Liver (tissue), 9 donors: Measurements from ENCODE around the gene ACYP2. TPM values are rescaled to one million over a fixed set of nuclear protein-coding genes. Genes with fewer than 3 reads are reported as not detected.
"Not testable (repeated sequence)": the region's sequence is repeated elsewhere in the genome, so short reads cannot be mapped to it uniquely, and the experiment has no call there.

Experiments
- DNase-seq: peaks from one replicate; pipeline ENCODE4 v3.0.0-alpha.2; 2017; ENCODE audit warnings: low spot score
- H3K27ac ChIP-seq, 2 donors: one replicate each; pipeline ENCODE4 v1.7.0; 2013; ENCODE audit warnings: inconsistent platforms in 2 of 2, low read length in 2 of 2, control low read depth in 1 of 2, low read depth in 1 of 2, mild to moderate bottlenecking in 1 of 2
- H3K27me3 ChIP-seq, 4 donors: one replicate each; pipeline versions ENCODE4 v1.6.1 to v1.7.0; 2013; ENCODE audit warnings: low read length in 3 of 4, inconsistent platforms in 1 of 4, mild to moderate bottlenecking in 1 of 4, moderate library complexity in 1 of 4; ENCODE audit not compliant: control insufficient read depth in 4 of 4, insufficient read depth in 4 of 4
- H3K36me3 ChIP-seq, 4 donors: one replicate each; pipeline versions ENCODE4 v1.6.1 to v1.7.0; 2013; ENCODE audit warnings: low read length in 3 of 4, mild to moderate bottlenecking in 3 of 4, low read depth in 1 of 4, moderate library complexity in 1 of 4; ENCODE audit not compliant: control insufficient read depth in 4 of 4, insufficient read depth in 3 of 4
- H3K4me1 ChIP-seq, 4 donors: one replicate each; pipeline versions ENCODE4 v1.6.1 to v1.7.0; 2013; ENCODE audit warnings: low read length in 3 of 4, mild to moderate bottlenecking in 3 of 4, moderate library complexity in 1 of 4; ENCODE audit not compliant: control insufficient read depth in 4 of 4, insufficient read depth in 4 of 4
- H3K4me3 ChIP-seq, 3 donors: one replicate each; pipeline versions ENCODE4 v1.6.1 to v1.7.0; 2013; ENCODE audit warnings: low read length in 3 of 3, control low read depth in 1 of 3, low read depth in 1 of 3, mild to moderate bottlenecking in 1 of 3
- H3K9ac ChIP-seq, 2 donors: one replicate each; pipeline ENCODE4 v1.7.0; 2013; ENCODE audit warnings: low read length in 2 of 2, mild to moderate bottlenecking in 2 of 2, moderate library complexity in 2 of 2, control low read depth in 1 of 2, low read depth in 1 of 2
- H3K9me3 ChIP-seq, 4 donors: one replicate each; pipeline versions ENCODE4 v1.6.1 to v1.7.0; 2013; ENCODE audit warnings: low read length in 3 of 4; ENCODE audit not compliant: control insufficient read depth in 4 of 4
- EGR1 ChIP-seq, 2 donors: IDR thresholded peaks; 2 replicates each; pipeline ENCODE4 v1.6.1; 2016 to 2018; ENCODE audit warnings: antibody characterized with exemption in 2 of 2, low read depth in 2 of 2
- FOXA1 ChIP-seq: IDR thresholded peaks from 2 replicates; pipeline ENCODE4 v1.6.1; 2016; ENCODE audit warnings: antibody characterized with exemption
- FOXA2 ChIP-seq: IDR thresholded peaks from 2 replicates; pipeline ENCODE4 v1.6.1; 2016; ENCODE audit warnings: antibody characterized with exemption
- GABPA ChIP-seq, 2 donors: IDR thresholded peaks in 1 of 2; conservative IDR thresholded peaks in 1 of 2; 2 replicates each; pipeline ENCODE4 v1.6.1; 2016; ENCODE audit warnings: antibody characterized with exemption in 2 of 2, mild to moderate bottlenecking in 1 of 2, moderate library complexity in 1 of 2
- HNF4A ChIP-seq, 2 donors: conservative IDR thresholded peaks; 2 replicates each; pipeline ENCODE4 v1.6.1; 2016; ENCODE audit warnings: antibody characterized with exemption in 2 of 2, mild to moderate bottlenecking in 2 of 2
- HNF4G ChIP-seq: IDR thresholded peaks from 2 replicates; pipeline ENCODE4 v1.6.1; 2016; ENCODE audit warnings: antibody characterized with exemption
- JUND ChIP-seq, 2 donors: IDR thresholded peaks; 2 replicates each; pipeline ENCODE4 v1.6.1; 2016; ENCODE audit warnings: antibody characterized with exemption in 2 of 2
- NR2F2 ChIP-seq: IDR thresholded peaks from 2 replicates; pipeline ENCODE4 v1.6.1; 2016; ENCODE audit warnings: antibody characterized with exemption
- RAD21 ChIP-seq, 2 donors: IDR thresholded peaks; 2 replicates each; pipeline ENCODE4 v1.6.1; 2016; ENCODE audit warnings: antibody characterized with exemption in 2 of 2, mild to moderate bottlenecking in 2 of 2
- RXRA ChIP-seq, 2 donors: IDR thresholded peaks; 2 replicates each; pipeline ENCODE4 v1.6.1; 2017 to 2018; ENCODE audit warnings: antibody characterized with exemption in 2 of 2, mild to moderate bottlenecking in 1 of 2
- SP1 ChIP-seq: IDR thresholded peaks from 2 replicates; pipeline ENCODE4 v1.6.1; 2018; ENCODE audit warnings: antibody characterized with exemption, mild to moderate bottlenecking
- TAF1 ChIP-seq: conservative IDR thresholded peaks from 2 replicates; pipeline ENCODE4 v1.6.1; 2016; ENCODE audit warnings: antibody characterized with exemption, mild to moderate bottlenecking
- YY1 ChIP-seq: IDR thresholded peaks from 2 replicates; pipeline ENCODE4 v1.6.1; 2016; ENCODE audit warnings: antibody characterized with exemption, mild to moderate bottlenecking
- WGBS: extraction: QIAGEN DNeasy Blood & Tissue Kit; methylation state at CpG from one replicate; pipeline ENCODE4 v1.1.7; 2013; 5-methylcytosine and 5-hydroxymethylcytosine counted together
- polyA plus RNA-seq, 2 donors: library from polyadenylated mRNA; stranded (reverse) in 1 of 2; unstranded in 1 of 2; fragments of 200-250 nt in 1 of 2; fragments of >200 nt in 1 of 2; fragmentation: Nextera tagmentation in 1 of 2; extraction: Ambion mirVana in 1 of 2; gene quantifications; one replicate each; pipeline versions ENCODE4 v1.2.1 to v1.2.3, GENCODE V29; 2013 to 2015
- total RNA-seq, 2 donors: library from RNA; depleted of rRNA; stranded (reverse); fragments of >200 nt; gene quantifications; one replicate each; pipeline ENCODE4 v1.2.3, GENCODE V29; 2014
- TF ChIP-seq, protein P1 (sequence below): IDR thresholded peaks from 2 replicates; pipeline ENCODE4 v1.6.1; 2016; ENCODE audit warnings: antibody characterized with exemption
- TF ChIP-seq, protein P2 (sequence below): IDR thresholded peaks from 2 replicates; pipeline ENCODE4 v1.6.1; 2016; ENCODE audit warnings: antibody characterized with exemption, mild to moderate bottlenecking
- TF ChIP-seq, protein P3 (sequence below): fragments of 150-350 bp; IDR thresholded peaks from 2 replicates; pipeline ENCODE4 v1.5.1; 2017; ENCODE audit warnings: improper control_type of control experiment, low read depth, low read length; ENCODE audit not compliant: missing input control
- TF ChIP-seq, protein P4 (sequence below): IDR thresholded peaks from 2 replicates; pipeline ENCODE4 v1.6.1; 2016; ENCODE audit warnings: antibody characterized with exemption
- TF ChIP-seq, protein P5 (sequence below): IDR thresholded peaks from 2 replicates; pipeline ENCODE4 v1.6.1; 2016; ENCODE audit warnings: antibody characterized with exemption
- donor health status: healthy.
- donor health status: healthy.
- donor health status: healthy.
- donor health status: healthy.
- donor health status: healthy.

The ACYP2 gene
- total and polyA plus RNA-seq, 4 donors = 13.1 to 44.3 (median 15.4) TPM

DNA sequence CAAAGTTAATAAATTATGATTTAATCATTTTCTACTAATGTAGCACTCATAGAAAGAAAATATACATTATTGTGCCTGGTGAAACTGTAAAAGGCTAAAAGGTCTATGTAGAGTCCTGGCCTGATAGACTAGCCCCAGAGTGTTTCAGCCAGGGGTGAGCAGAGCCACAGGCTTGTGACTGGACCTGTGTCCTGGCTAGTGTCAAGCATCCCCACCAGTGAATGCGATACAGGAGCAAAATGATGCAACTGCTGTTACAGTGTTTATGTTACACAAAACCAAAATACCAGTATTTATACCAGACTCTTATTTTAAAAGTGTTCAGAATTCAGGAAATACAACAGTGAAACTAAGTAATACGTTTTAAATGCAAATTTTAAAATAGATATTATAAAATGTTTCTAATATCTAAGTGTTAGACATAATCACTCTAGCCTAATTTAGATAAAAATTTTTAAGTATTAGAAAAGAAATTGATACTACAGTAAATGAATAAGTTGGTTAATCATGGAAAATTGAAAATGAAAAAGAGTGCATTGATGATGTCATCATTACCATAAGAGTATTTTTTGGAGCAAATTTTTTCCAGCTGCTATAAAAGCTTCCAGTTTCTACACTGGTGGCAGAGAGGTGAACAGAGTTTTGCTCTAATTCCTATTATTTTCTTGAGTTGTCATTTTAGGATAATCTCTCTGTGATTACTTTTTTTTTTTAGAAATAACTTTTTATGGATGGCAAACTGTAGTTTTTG lies 146.8 kb downstream of the ACYP2 start:
- H3K9ac ChIP-seq = no peak overlapping the region
- WGBS = 85% methylated on average over 2 of the region's 2 CpGs
- H3K4me1 ChIP-seq = no peaks in the 10 kb centered on the region
- no peaks in the 10 kb centered on the region for H3K9me3 ChIP-seq
- no peak for TF ChIP-seq GABPA (IDR thresholded peaks at IDR 0.05 in 1 of 2, conservative IDR thresholded peaks at IDR 0.05 in 1 of 2)
- TF ChIP-seq, protein P1, sequence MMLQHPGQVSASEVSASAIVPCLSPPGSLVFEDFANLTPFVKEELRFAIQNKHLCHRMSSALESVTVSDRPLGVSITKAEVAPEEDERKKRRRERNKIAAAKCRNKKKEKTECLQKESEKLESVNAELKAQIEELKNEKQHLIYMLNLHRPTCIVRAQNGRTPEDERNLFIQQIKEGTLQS = no peak
- TF ChIP-seq HNF4G = no peak
- no peak for TF ChIP-seq NR2F2
- no peak for TF ChIP-seq HNF4A (conservative IDR thresholded peaks at IDR 0.05)
- TF ChIP-seq FOXA1 = no peak
- no peak for TF ChIP-seq YY1
- no peak for TF ChIP-seq EGR1 (IDR thresholded peaks at IDR 0.05; ENCODE audit: low read depth in 2 of 2)
- TF ChIP-seq, protein P2, sequence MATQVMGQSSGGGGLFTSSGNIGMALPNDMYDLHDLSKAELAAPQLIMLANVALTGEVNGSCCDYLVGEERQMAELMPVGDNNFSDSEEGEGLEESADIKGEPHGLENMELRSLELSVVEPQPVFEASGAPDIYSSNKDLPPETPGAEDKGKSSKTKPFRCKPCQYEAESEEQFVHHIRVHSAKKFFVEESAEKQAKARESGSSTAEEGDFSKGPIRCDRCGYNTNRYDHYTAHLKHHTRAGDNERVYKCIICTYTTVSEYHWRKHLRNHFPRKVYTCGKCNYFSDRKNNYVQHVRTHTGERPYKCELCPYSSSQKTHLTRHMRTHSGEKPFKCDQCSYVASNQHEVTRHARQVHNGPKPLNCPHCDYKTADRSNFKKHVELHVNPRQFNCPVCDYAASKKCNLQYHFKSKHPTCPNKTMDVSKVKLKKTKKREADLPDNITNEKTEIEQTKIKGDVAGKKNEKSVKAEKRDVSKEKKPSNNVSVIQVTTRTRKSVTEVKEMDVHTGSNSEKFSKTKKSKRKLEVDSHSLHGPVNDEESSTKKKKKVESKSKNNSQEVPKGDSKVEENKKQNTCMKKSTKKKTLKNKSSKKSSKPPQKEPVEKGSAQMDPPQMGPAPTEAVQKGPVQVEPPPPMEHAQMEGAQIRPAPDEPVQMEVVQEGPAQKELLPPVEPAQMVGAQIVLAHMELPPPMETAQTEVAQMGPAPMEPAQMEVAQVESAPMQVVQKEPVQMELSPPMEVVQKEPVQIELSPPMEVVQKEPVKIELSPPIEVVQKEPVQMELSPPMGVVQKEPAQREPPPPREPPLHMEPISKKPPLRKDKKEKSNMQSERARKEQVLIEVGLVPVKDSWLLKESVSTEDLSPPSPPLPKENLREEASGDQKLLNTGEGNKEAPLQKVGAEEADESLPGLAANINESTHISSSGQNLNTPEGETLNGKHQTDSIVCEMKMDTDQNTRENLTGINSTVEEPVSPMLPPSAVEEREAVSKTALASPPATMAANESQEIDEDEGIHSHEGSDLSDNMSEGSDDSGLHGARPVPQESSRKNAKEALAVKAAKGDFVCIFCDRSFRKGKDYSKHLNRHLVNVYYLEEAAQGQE = no peak
- TF ChIP-seq, protein P3, sequence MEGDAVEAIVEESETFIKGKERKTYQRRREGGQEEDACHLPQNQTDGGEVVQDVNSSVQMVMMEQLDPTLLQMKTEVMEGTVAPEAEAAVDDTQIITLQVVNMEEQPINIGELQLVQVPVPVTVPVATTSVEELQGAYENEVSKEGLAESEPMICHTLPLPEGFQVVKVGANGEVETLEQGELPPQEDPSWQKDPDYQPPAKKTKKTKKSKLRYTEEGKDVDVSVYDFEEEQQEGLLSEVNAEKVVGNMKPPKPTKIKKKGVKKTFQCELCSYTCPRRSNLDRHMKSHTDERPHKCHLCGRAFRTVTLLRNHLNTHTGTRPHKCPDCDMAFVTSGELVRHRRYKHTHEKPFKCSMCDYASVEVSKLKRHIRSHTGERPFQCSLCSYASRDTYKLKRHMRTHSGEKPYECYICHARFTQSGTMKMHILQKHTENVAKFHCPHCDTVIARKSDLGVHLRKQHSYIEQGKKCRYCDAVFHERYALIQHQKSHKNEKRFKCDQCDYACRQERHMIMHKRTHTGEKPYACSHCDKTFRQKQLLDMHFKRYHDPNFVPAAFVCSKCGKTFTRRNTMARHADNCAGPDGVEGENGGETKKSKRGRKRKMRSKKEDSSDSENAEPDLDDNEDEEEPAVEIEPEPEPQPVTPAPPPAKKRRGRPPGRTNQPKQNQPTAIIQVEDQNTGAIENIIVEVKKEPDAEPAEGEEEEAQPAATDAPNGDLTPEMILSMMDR = no peak
- no peak for TF ChIP-seq RAD21 (IDR thresholded peaks at IDR 0.05)
- TF ChIP-seq, protein P4, sequence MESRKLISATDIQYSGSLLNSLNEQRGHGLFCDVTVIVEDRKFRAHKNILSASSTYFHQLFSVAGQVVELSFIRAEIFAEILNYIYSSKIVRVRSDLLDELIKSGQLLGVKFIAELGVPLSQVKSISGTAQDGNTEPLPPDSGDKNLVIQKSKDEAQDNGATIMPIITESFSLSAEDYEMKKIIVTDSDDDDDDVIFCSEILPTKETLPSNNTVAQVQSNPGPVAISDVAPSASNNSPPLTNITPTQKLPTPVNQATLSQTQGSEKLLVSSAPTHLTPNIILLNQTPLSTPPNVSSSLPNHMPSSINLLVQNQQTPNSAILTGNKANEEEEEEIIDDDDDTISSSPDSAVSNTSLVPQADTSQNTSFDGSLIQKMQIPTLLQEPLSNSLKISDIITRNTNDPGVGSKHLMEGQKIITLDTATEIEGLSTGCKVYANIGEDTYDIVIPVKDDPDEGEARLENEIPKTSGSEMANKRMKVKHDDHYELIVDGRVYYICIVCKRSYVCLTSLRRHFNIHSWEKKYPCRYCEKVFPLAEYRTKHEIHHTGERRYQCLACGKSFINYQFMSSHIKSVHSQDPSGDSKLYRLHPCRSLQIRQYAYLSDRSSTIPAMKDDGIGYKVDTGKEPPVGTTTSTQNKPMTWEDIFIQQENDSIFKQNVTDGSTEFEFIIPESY = no peak
- no peak for TF ChIP-seq TAF1
- no peak for TF ChIP-seq RXRA (IDR thresholded peaks at IDR 0.05)
- TF ChIP-seq FOXA2 = no peak
- no peak for TF ChIP-seq SP1
- no peak for TF ChIP-seq JUND (IDR thresholded peaks at IDR 0.05)
- TF ChIP-seq, protein P5, sequence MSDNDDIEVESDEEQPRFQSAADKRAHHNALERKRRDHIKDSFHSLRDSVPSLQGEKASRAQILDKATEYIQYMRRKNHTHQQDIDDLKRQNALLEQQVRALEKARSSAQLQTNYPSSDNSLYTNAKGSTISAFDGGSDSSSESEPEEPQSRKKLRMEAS = no peak
- no peak overlapping the region for H3K27ac ChIP-seq
- no peaks in the 10 kb centered on the region for H3K27me3 ChIP-seq
- H3K4me3 ChIP-seq = no peak overlapping the region
- no peaks in the 10 kb centered on the region for H3K36me3 ChIP-seq
- DNase-seq = no peak

DNA sequence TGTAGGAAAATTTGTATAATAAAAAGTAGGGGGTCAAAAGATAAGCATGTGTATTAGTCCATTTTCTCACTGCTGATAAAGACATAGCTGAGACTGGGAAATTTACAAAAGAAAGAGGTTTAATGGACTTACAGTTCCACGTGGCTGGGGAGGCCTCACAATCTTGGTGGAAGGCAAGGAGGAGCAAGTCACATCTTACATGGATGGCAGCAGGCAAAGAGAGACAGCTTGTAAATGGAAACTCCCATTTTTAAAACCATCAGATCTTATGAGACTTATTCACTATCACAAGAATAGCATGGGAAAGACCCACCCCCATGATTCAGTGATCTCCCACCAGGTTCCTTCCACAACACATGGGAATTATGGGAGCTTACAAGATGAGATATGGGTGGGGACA lies 149.7 kb downstream of the ACYP2 start:
- not testable (repeated sequence) for H3K4me1 ChIP-seq, H3K9me3 ChIP-seq, H3K36me3 ChIP-seq, DNase-seq, H3K4me3 ChIP-seq, H3K27ac ChIP-seq, H3K27me3 ChIP-seq, H3K9ac ChIP-seq
- WGBS = 85% methylated on average over 1 of the region's 1 CpG
